Endothelial cell of umbilical vein (primary cell): ENCODE measurements around the gene JPH2.

Experiments
- EZH2 ChIP-seq: IDR thresholded peaks from 2 replicates; pipeline ENCODE4 v1.6.1; 2012; ENCODE audit warnings: borderline replicate concordance, low read depth, mild to moderate bottlenecking, moderate library complexity, low read length, inconsistent platforms; ENCODE audit not compliant: severe bottlenecking
- JUN ChIP-seq: IDR thresholded peaks from 2 replicates; pipeline ENCODE4 v1.6.1; 2011; ENCODE audit warnings: borderline replicate concordance, low read depth; ENCODE audit not compliant: insufficient read length, insufficient read depth
- MYC ChIP-seq: IDR thresholded peaks from one replicate; pipeline ENCODE4 v1.6.1; 2011; ENCODE audit warnings: mild to moderate bottlenecking, low read depth, low read length
- POLR2A ChIP-seq: IDR thresholded peaks from 2 replicates; pipeline ENCODE4 v1.6.1; 2012; ENCODE audit warnings: low read depth, mild to moderate bottlenecking, control low read depth, low read length
- POLR2AphosphoS5 ChIP-seq: IDR thresholded peaks from 2 replicates; pipeline ENCODE4 v1.6.1; 2012; ENCODE audit warnings: low read depth, mild to moderate bottlenecking, control low read depth, low read length, moderate library complexity; ENCODE audit not compliant: insufficient read depth
- TF ChIP-seq, protein P1 (sequence below), 2 donors: IDR thresholded peaks; 1 replicate in 1 of 2; 2 replicates in 1 of 2; pipeline ENCODE4 v1.5.1; 2011; ENCODE audit warnings: low read length in 2 of 2, mild to moderate bottlenecking in 2 of 2, moderate library complexity in 2 of 2, control low read depth in 1 of 2, inconsistent platforms in 1 of 2, low read depth in 1 of 2; ENCODE audit not compliant: insufficient read depth in 1 of 2; ENCODE audit errors: extremely low read depth in 1 of 2

DNA sequence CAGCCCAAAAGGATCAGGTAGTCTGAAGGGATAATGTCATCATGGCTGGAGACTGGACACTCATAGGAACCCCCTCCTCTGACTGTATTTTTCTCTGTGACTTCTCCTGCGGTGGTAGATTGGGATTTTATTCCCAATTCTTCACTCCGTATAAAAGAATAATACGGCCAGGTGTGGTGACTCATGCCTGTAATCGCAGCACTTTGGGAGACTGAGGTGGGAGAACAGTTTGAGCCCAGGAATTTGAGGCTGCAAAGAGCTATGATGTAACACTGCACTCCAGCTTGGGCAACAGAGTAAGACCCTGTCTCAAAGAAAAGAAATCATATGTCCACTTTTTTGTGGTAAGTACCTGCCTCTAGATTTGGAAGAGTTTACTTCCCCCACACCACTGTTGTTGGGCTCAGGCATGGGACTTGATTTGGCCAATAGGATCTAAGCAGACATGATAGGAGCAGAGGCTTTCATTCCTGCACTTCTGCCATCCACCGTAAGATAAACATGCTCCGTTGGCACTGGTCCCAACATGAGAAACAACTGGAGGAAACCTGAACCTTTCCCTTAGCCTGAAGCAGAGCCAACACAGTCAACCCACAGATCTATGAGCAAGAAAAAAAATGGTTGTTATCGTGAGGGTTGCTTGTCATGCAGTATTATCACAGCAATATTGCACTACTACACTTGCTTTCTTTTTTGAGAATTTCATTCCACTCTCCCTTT is 82.0 kb downstream of the JPH2 start:
- TF ChIP-seq, protein P1, sequence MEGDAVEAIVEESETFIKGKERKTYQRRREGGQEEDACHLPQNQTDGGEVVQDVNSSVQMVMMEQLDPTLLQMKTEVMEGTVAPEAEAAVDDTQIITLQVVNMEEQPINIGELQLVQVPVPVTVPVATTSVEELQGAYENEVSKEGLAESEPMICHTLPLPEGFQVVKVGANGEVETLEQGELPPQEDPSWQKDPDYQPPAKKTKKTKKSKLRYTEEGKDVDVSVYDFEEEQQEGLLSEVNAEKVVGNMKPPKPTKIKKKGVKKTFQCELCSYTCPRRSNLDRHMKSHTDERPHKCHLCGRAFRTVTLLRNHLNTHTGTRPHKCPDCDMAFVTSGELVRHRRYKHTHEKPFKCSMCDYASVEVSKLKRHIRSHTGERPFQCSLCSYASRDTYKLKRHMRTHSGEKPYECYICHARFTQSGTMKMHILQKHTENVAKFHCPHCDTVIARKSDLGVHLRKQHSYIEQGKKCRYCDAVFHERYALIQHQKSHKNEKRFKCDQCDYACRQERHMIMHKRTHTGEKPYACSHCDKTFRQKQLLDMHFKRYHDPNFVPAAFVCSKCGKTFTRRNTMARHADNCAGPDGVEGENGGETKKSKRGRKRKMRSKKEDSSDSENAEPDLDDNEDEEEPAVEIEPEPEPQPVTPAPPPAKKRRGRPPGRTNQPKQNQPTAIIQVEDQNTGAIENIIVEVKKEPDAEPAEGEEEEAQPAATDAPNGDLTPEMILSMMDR (IDR thresholded peaks at IDR 0.05; ENCODE audit: extremely low read depth in 1 of 2, insufficient read depth in 1 of 2, low read depth in 1 of 2, low read length in 2 of 2): no peak
- no peak for TF ChIP-seq POLR2A
- TF ChIP-seq EZH2: no peak
- no peak for TF ChIP-seq MYC
- TF ChIP-seq JUN: no peak
- TF ChIP-seq POLR2AphosphoS5: no peak
